HUES64 (cell line): ENCODE measurements around the gene EVC2.

ENCODE experiments used
- H3K27ac ChIP-seq: 2 replicates; pipeline ENCODE4 v1.7.0; 2013; ENCODE audit warnings: low read depth, low read length, inconsistent platforms
- H3K27me3 ChIP-seq: 2 replicates; pipeline ENCODE4 v1.6.1; 2013; ENCODE audit warnings: mild to moderate bottlenecking, low read length; ENCODE audit not compliant: insufficient read depth
- H3K36me3 ChIP-seq: 2 replicates; pipeline ENCODE4 v1.6.1; 2013; ENCODE audit warnings: mild to moderate bottlenecking, low read length; ENCODE audit not compliant: insufficient read depth
- H3K4me1 ChIP-seq: 2 replicates; pipeline ENCODE4 v1.6.1; 2013; ENCODE audit warnings: mild to moderate bottlenecking, low read length, moderate library complexity; ENCODE audit not compliant: insufficient read depth
- H3K4me3 ChIP-seq: 2 replicates; pipeline ENCODE4 v1.5.1; 2013; ENCODE audit warnings: mild to moderate bottlenecking, low read length, moderate library complexity
- H3K9ac ChIP-seq: 2 replicates; pipeline ENCODE4 v1.6.1; 2013; ENCODE audit warnings: mild to moderate bottlenecking, low read depth, low read length
- H3K9me3 ChIP-seq: 2 replicates; pipeline ENCODE4 v1.6.1; 2013; ENCODE audit warnings: low read depth, low read length; ENCODE audit not compliant: insufficient read depth
- WGBS: fragments of 150-250, 120-280 bp; methylation state at CpG from one replicate; pipeline ENCODE4 v1.1.7; 2013; ENCODE audit warnings: missing lambda C conversion rate; 5-methylcytosine and 5-hydroxymethylcytosine counted together

EVC2 gene

GRCh38 chr4:5563856-5564255 lies 144.5 kb downstream of the EVC2 start:
- Histone ChIP-seq H3K4me3 (no peak overlapping the region), H3K9ac (no peak overlapping the region), H3K36me3 (0 out of 2 replicates have a peak, but pooled peaks cover 4% of the 10 kb centered on the region), H3K9me3 (no peaks in the 10 kb centered on the region), H3K4me1 (no peaks in the 10 kb centered on the region), H3K27me3 (no peaks in the 10 kb centered on the region), H3K27ac (no peak overlapping the region)
- 93% methylated on average over 6 of the region's 6 CpGs for WGBS

- Histone ChIP-seq H3K9me3 (no peaks in the 10 kb centered on the region), H3K9ac (no peak overlapping the region), H3K27me3 (no peaks in the 10 kb centered on the region), H3K36me3 (0 out of 2 replicates have a peak, but pooled peaks cover 10% of the 10 kb centered on the region), H3K4me1 (no peaks in the 10 kb centered on the region), H3K27ac (no peak overlapping the region), H3K4me3 (no peak overlapping the region)
- 96% methylated on average over 7 of the region's 7 CpGs for WGBS
These were observed 145.9 kb downstream of the EVC2 start for GRCh38 chr4:5562476-5562875.

- 97% methylated on average over 4 of the region's 4 CpGs for WGBS
- Histone ChIP-seq H3K9ac (no peak overlapping the region), H3K36me3 (0 out of 2 replicates have a peak, but pooled peaks cover 10% of the 10 kb centered on the region), H3K27ac (no peak overlapping the region), H3K4me3 (no peak overlapping the region), H3K27me3 (no peaks in the 10 kb centered on the region), H3K9me3 (no peaks in the 10 kb centered on the region), H3K4me1 (no peaks in the 10 kb centered on the region)
These were observed 147.1 kb downstream of the EVC2 start for GRCh38 chr4:5561286-5561685.

- Histone ChIP-seq H3K9me3 (no peaks in the 10 kb centered on the region), H3K27me3 (no peaks in the 10 kb centered on the region), H3K4me3 (no peak overlapping the region), H3K9ac (no peak overlapping the region), H3K4me1 (no peaks in the 10 kb centered on the region), H3K36me3 (0 out of 2 replicates have a peak, but pooled peaks cover 8% of the 10 kb centered on the region), H3K27ac (no peak overlapping the region)
- 89% methylated on average over 1 of the region's 1 CpG for WGBS
These were observed 149.9 kb downstream of the EVC2 start for GRCh38 chr4:5558502-5558901.

GRCh38 chr4:5554376-5554775 lies 154.0 kb downstream of the EVC2 start:
- Histone ChIP-seq H3K27ac (no peak overlapping the region), H3K4me1 (no peaks in the 10 kb centered on the region), H3K4me3 (no peak overlapping the region), H3K36me3 (peaks cover 6% of the 10 kb centered on the region; the same call in 1 of the 2 replicates), H3K9me3 (peaks cover 6% of the 10 kb centered on the region; the same call in 1 of the 2 replicates), H3K27me3 (no peaks in the 10 kb centered on the region), H3K9ac (no peak overlapping the region)

- Histone ChIP-seq H3K4me1 (no peaks in the 10 kb centered on the region), H3K27ac (no peak overlapping the region), H3K9ac (no peak overlapping the region), H3K27me3 (no peaks in the 10 kb centered on the region), H3K36me3 (peaks cover 6% of the 10 kb centered on the region; the same call in 1 of the 2 replicates), H3K9me3 (peaks cover 8% of the 10 kb centered on the region; the same call in 1 of the 2 replicates), H3K4me3 (no peak overlapping the region)
- 96% methylated on average over 5 of the region's 5 CpGs for WGBS
These were observed 154.6 kb downstream of the EVC2 start for GRCh38 chr4:5553801-5554200.

- Histone ChIP-seq H3K27ac (no peak overlapping the region), H3K9ac (no peak overlapping the region), H3K4me3 (no peak overlapping the region), H3K27me3 (no peaks in the 10 kb centered on the region), H3K9me3 (peaks cover 19% of the 10 kb centered on the region), H3K36me3 (no peaks in the 10 kb centered on the region; the same call in 1 of the 2 replicates), H3K4me1 (no peaks in the 10 kb centered on the region)
- WGBS, result 94% methylated on average over 3 of the region's 3 CpGs
These were observed 155.9 kb downstream of the EVC2 start for GRCh38 chr4:5552451-5552850.

- Histone ChIP-seq H3K4me3 (no peak overlapping the region), H3K27me3 (no peaks in the 10 kb centered on the region), H3K9me3 (peaks cover 23% of the 10 kb centered on the region), H3K27ac (no peak overlapping the region), H3K4me1 (no peaks in the 10 kb centered on the region), H3K9ac (no peak overlapping the region), H3K36me3 (no peaks in the 10 kb centered on the region; the same call in 1 of the 2 replicates)
- WGBS, result 95% methylated on average over 12 of the region's 12 CpGs
These were observed 160.6 kb downstream of the EVC2 start for GRCh38 chr4:5547651-5548249.

GRCh38 chr4:5545271-5545670 lies 163.1 kb downstream of the EVC2 start:
- no peaks in the 10 kb centered on the region for H3K4me1 ChIP-seq
- H3K27ac ChIP-seq, result no peak overlapping the region
- no peak overlapping the region for H3K9ac ChIP-seq
- no peak overlapping the region for H3K4me3 ChIP-seq
- no peaks in the 10 kb centered on the region for H3K36me3 ChIP-seq
- H3K27me3 ChIP-seq, result no peaks in the 10 kb centered on the region
- 94% methylated on average over 2 of the region's 2 CpGs for WGBS
- H3K9me3 ChIP-seq, result peaks cover 17% of the 10 kb centered on the region

- H3K36me3 ChIP-seq, result no peaks in the 10 kb centered on the region
- H3K4me1 ChIP-seq, result no peaks in the 10 kb centered on the region
- peaks cover 17% of the 10 kb centered on the region for H3K9me3 ChIP-seq
- WGBS, result 89% methylated on average over 5 of the region's 5 CpGs
- H3K9ac ChIP-seq, result no peak overlapping the region
- no peaks in the 10 kb centered on the region for H3K27me3 ChIP-seq
- no peak overlapping the region for H3K27ac ChIP-seq
- no peak overlapping the region for H3K4me3 ChIP-seq
These were observed 163.6 kb downstream of the EVC2 start for GRCh38 chr4:5544762-5545161.

GRCh38 chr4:5543681-5544080 lies 164.7 kb downstream of the EVC2 start:
- Histone ChIP-seq H3K4me3 (no peak overlapping the region), H3K9ac (no peak overlapping the region), H3K27me3 (no peaks in the 10 kb centered on the region), H3K27ac (no peak overlapping the region), H3K9me3 (peaks cover 14% of the 10 kb centered on the region), H3K36me3 (no peaks in the 10 kb centered on the region), H3K4me1 (no peaks in the 10 kb centered on the region)
- WGBS, result 95% methylated on average over 8 of the region's 8 CpGs

- H3K36me3 ChIP-seq, result no peaks in the 10 kb centered on the region
- H3K4me1 ChIP-seq, result no peaks in the 10 kb centered on the region
- no peak overlapping the region for H3K9ac ChIP-seq
- no peak overlapping the region for H3K27ac ChIP-seq
- whole genome bisulfite sequencing, result 95% methylated on average over 10 of the region's 10 CpGs
- no peak overlapping the region for H3K4me3 ChIP-seq
- no peaks in the 10 kb centered on the region for H3K27me3 ChIP-seq
- H3K9me3 ChIP-seq, result no peaks in the 10 kb centered on the region
These were observed 167.2 kb downstream of the EVC2 start for GRCh38 chr4:5541169-5541568.
